Fibroblast of skin of right quadriceps (primary cell): ENCODE measurements around the gene OXCT1.
"Not testable (repeated sequence)": the region's sequence is repeated elsewhere in the genome, so short reads cannot be mapped to it uniquely, and the experiment has no call there.

ENCODE experiments used
- DNase-seq: peaks from one replicate; pipeline ENCODE4 v3.0.0-alpha.2; 2013

The OXCT1 gene

DNA sequence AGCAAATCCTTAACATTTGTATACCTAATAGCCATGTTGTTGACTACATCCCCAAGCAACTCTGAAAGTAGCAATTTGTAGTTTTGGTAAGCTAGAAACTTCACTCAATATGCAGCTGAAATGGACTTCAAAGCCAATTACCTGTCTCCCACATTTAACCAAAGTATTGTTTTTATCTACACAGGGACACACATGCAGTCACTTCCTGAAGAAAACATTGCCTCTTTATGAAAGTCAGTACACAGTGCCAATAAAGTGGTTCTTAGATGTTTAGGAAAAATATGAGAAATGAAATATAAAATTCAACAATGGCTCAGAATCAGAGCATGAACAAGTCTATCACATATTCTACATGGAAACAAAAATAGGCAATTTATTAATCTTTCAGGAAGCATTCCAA lies 49.2 kb downstream of the OXCT1 start:
- DNase-seq: no peak

DNA sequence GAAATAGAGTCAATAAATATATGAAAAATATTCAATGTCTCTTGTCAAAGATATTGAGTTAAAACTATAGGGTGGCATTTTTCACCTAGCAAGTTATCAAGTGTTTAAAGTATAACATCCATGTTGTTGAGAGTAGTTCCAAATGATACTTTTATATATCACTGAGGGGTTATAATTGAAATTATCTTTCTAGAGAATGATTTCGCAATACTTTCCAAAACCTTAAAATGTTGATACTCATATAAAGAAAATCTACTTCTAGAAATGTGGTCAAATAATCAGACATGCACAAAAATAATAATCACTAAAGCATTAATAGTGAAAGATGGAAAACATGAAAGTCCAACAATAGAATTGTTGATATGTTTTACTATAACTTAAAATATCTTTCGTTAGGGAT lies 50.1 kb downstream of the OXCT1 start:
- no peak for DNase-seq

DNA sequence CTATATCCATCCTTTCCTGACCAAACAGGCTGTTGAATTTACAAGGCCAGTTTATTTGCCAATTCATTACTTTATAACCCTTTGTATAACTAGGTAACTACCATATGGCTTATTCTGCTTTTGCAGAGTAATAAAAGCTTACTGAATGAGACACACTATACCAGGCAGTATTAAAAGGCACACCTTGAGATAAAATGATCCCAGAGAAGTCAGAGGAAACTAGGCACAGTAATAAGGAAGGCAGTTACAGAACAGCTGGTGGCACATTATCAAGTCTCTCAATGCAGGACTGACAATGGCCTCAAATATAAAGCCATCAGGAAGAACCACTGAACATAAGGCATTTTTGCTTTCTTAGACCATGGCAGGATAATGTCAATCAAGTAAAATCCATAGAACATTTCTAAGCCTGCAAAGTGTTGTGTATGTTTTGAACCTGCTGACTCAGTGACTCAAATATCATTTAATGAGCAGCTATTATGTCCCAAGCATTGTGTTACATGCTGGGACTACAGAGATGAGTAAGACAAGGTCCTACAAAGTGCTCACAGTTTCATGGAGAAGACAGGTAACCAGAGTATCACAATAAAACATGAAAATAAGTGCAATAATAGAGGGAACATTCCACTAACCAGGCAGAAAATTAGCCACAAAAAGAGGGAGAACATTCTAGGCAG lies 52.5 kb downstream of the OXCT1 start:
- no peak for DNase-seq

DNA sequence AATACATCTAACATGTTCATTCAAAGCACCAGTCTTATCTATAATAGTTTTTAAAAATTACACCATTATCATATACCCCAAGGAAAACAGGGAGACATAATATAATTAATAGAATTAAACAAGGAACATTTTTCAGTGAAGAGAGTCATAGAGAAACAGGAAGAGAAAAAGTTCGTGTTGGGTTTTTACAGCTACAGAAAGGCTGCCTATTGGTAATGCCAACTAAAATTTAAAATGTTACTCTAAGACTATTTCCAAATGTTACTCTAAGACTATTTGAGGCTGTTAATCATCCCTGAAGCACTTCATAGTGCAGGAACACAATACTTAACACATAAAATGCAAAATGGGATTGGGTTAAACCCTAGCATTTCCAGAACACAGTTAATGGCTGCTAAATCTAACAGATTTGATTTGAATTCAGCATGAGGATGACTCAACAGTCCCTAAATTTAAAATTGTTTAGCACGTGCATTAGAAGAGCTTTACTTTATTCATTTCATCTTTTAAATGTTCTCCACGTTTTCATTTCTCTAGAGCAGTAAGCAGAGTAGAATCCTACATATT lies 54.5 kb downstream of the OXCT1 start:
- DNase-seq: no peak

DNA sequence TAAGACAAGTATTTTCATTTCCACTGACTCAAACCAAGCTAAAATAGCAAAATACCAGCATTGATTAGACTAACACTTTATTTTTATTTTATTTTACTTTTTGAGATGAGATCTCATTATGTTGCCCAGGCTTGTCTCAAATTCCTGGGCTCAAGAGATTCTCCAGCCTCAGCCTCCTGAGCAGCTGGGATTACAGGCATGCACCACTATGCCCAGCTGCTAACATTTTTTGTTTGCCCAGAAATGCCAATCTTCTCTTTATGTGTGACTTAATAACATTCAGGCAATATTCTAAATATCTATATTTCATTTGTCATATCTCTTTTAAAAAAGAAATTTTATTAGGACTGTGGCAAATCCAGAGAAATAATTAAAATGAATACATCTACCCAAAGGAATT lies 55.0 kb downstream of the OXCT1 start:
- no peak for DNase-seq

DNA sequence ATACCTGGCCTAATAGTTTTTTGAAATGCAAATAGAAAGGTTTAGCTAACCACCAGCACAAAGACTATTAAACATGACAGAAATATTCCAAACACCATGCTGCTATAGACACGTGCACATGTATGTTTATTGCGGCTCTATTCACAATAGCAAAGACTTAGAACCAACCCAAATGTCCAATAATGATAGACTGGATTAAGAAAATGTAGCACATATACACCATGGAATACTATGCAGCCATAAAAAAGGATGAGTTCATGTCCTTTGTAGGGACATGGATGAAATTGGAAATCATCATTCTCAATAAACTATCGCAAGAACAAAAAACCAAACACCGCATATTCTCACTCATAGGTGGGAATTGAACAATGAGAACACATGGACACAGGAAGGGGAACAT lies 55.9 kb downstream of the OXCT1 start:
- DNase-seq: not testable (repeated sequence)

DNA sequence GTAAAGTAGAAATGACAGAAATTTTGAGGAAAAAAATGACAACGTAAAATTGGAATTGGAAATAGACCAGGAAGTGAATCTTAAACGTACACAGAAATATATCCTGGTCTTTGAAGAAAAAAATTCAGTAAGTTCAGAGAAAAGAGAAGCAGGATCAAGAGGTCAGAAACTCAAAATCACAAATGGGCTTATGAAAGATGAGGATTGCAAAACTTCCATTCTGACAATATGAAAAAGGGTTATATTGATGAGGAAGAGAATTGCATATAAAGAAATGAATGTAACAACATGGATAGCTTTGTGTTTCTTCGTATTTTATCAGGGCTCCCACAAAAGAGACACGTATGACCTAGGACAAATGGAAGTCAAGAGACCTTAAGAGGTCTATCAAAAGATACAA lies 58.1 kb downstream of the OXCT1 start:
- no peak for DNase-seq

DNA sequence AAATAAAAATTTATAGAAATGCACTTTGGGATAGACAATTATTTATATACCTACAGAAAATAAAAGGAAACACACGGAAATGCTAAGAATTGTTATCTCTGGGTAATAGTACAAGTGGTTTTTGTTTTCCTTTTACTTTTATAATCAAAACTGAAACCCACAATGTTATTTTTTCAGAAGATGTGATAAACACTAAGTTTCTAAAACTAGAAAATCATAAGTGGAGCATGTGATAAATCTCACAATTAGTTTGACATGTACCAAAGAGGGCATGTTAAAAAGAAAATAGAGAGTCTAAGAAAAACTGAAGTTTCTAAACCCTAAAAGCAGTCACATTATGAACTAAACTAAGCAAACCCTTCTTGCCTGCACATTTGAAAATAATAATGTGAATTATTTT lies 61.1 kb downstream of the OXCT1 start:
- DNase-seq: no peak

DNA sequence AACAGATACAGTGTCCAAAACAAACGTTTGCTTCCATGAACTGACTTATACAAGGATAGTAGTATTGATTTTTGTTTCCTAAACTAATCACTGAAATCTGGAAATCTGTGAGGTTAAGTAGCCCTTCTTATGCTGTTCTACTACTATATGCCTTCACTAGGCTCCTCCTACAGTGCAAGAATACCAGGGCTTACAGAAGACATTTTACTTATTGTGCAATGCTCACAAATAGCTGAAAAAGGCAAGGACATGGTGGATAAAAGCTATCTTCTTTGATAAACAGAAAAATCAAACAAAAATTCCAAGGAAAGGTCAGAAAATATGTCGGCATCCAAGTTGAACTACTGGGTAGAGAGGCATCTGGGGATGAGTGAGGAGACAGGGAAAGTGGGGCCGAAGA lies 61.9 kb downstream of the OXCT1 start:
- no peak for DNase-seq

DNA sequence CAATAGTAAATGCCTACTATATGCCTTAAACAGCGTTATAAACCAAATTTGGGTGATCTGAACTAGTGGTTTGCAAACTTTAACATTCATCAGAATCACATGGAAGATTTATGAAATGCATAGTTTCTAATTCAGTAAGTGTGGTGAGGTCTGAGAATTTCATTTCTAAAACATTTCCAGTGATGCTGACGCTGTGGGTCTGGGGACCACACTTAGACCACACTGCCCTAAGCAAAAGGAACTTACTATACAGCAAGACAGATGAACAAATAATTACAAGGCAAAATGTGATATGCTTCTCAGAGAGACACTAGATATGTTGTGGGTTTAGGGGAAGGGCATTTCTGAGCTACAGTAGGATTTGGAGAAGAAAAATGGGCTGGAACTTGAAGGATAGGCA lies 72.6 kb downstream of the OXCT1 start:
- no peak for DNase-seq

DNA sequence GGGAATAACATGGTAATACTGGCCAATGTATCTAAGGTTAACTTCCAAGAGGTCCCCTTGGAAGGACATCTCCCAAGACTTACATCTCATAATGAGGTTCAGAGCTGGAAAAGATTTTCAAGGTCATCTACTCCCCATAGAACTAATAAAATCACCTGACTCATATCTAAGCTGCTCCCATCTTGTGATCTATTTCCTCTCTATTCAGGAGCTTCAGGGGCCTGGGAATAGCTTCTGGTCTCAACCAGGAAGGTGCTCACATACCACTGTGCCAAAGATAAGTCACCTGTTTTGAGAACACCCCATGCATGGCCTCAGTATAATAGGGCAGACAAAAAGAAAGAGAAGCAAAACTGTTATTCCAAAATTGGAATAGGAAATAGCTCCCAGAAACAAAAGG lies 74.2 kb downstream of the OXCT1 start:
- DNase-seq: no peak

DNA sequence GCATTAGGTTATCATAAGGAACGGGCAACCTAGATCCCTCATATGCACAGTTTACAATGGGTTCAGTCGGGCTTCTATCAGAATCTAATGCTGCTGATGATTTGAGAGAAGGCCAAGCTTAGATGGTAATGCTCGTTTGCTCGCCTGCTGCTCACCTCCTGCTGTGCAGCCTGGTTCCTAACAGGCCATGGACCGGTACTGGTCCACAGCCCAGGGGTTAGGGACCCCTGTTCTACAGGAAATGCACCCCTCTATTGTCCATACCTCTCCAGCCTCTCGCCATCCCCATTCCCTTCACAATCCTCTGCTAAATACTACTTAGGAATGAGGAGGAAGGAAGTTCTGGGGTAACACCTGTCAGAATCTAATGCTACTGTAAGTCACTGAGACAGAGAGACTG lies 75.1 kb downstream of the OXCT1 start:
- no peak for DNase-seq

DNA sequence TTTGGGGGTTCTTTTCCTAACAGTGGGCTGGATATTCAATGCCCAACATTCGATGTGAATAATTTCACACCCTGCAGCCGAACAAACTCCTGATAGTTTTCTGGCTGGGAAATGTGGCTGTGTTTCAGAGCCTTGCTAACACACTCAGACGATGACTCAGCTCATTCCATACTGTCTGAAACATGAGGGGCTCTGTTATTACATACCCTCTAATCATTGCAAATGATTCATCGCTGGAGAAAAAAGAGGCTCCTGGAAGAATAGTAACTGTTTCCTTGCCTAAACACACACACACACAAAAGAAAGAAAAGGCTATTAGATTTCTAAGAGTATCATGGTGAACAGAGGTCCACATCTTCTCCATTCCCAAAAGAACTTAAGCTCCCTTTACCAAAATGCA lies 75.8 kb downstream of the OXCT1 start:
- DNase-seq: peak; percentile 97

DNA sequence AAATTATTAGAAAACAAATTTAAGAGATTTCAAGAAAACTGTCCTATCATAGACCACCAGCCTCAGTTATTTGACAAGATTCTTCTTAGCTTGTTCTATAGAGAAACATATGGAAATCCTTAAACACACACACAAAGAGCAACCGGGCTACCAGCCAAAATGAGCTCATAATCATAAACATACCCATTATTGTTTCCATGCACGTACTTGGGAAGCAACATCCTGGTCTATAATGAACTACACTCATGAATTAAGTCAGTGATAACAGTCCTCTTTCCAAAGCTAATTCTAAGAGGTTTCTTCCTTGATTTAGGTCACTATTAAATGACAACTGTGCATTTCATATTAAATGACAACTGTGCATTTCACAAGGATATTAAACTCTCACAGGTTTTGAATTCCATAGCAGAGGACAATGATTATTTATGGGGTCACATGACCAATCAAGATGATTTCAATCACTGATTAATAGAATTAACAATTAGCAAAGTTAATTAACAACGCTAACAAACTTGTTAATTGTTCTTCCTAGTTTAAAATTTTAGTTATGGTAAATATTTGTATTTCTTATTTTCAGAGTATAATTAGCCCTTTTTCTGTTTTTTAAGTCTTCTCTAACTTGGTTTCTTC lies 77.0 kb downstream of the OXCT1 start:
- peak; percentile 97 for DNase-seq

DNA sequence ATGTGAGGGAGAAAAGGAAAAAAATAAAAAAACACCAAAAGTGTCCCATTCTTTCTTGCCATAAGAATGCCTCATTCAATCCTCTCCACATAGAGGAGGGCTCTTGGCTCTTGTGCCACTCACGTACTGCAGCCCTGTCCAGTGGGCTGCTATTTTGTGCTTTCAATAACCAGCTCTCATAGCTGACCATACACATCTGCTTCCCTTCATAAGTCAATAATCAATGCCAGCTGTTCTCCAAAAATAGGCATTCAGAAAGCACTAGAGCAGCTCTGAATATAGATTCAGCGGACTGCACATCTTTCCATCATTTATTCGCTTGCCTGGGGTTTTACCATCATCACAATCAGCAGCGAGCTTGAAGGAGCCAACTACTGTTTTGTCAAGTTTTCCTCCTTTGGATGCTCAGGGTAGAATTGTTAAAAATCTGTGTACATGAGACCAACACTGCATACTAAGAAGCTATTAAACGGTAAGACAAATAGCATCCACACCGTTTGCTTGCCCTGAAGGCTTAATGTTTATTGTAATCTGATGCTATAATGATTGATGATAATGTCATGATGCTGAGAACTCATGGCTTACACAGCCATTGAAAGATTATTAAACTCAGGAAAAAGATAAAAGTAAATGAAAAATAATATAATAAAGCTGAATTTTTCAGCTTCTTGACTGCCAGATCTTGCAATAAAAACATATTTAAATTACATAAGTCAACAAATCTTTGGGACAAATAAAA lies 80.0 kb downstream of the OXCT1 start:
- DNase-seq: peak; percentile 69

DNA sequence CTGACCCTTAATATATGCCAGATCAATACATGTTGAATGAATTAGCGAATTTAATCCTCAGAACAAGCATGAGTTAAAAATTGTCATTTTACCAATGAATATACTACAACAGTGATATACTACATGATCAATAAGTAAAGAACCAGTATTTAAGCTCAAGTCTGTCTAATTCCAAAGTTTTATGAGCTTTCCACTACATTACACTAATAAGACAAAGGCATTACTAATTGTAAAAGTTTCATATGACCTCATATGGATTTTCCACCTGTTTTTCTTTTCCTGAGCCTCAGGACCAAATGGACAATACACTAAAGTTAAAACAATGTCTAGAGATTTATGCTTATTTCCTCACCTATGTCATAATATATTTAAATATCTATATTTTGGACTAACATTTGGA lies 80.8 kb downstream of the OXCT1 start:
- no peak for DNase-seq

DNA sequence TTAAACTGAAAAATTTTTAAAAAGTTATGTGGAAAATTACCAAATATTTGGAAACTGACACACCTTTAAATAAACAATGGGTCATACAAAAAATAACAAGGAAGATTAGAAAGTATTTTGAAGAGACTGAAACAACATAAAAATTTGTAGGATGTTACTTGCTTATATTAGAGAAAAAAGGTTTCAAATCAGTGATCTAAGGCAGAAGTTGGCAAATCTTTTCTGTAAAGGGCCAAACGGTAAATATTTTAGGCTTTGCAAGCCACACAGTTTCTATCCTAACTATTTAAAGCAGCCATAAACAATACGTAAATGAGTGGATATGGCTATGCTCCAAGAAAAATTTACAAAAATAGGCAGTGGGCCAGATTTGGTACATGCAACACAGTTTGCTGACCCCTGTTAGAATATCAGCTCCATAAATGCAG lies 81.3 kb downstream of the OXCT1 start:
- DNase-seq: peak; percentile 79

DNA sequence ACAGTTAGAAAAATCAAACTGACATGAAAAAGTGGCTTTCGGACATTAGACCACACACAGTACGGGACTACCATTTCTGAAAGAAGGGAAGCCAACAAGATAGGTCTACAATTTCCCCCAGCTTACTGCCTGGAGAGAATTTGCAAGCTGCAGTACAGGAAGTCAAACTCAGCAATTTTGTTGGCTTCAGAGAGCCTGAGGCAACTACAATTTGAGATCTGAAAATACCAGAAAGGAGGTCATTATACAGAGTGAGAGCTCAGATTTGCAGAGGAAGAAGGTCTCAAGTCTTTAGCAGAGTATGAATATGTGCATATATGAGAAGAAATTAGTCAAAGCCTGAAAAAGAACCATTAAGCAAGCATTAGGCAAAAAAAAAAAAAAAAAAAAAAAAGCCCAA lies 83.0 kb downstream of the OXCT1 start:
- no peak for DNase-seq

DNA sequence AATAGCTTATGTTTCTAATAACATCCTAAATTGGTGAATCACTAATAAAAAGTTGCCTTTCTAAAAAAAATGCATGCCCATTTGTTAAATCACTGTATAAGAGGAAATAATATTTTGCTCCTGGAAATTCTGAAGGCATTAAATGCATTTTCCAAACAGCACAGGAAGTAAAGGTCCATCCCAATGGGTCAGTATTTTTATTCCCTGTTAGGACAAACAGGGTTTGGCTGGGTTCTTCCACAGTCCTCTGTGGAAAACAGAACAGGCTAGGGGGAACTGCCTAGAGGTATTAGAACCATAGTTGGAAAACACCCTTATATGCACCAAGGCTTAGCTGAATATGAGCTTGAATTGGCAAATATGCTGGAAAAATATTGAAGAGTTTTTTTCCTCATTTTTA lies 85.2 kb downstream of the OXCT1 start:
- DNase-seq: no peak

DNA sequence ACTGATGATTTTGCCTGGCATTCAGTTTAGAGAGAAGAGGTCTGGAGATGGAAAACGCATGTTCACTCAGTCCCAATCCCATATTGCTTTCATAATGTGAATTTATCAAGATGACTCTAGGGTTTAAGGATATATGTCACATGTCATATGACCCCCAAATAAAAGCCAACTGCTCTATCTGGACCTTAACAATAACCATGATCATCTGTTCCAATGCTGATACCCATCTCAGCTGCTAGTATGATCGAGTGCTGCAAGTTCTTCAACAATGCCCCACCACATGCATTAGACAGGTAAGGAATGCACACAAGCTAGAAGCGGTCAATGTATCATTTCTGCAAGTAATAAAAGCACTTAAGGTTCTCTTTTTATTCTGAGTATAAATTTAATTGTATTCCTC lies 91.8 kb downstream of the OXCT1 start:
- DNase-seq: no peak

DNA sequence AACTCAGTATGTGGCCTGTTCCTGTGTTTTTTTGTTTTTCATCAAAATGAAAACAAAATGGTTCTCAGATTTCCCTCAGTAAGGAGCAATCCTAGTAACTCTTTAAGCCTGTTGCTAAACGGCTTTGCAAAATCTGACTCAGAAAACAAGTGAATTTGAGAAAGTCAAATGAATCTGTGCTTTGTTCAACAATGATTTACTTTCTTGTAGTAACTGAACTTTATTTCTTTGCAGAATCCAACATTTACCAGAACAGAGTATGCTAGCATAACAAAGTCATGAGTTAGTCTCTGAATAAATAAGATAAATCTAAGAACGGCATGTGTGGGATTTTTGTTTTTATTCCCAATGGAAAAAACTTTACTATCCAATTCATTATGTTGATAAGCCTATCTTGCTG lies 93.8 kb downstream of the OXCT1 start:
- no peak for DNase-seq

DNA sequence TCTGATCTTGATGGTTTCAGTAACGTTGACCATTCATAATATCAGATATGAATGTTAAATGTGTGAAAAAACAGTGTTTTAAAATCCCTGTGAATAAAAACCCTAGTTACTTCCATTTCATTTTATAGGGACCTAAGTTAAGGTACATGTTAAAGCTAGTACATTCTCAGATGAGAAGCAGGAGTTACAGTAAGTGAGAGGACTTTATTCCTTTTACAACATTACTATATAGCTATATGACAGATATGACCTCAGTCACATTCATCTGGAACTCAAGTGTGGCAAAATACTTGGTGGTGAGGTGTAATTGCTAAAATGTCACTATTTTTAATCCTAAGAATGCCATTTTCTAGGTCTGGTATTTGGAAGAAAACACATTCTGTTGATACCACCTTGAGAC lies 96.4 kb downstream of the OXCT1 start:
- DNase-seq: no peak

DNA sequence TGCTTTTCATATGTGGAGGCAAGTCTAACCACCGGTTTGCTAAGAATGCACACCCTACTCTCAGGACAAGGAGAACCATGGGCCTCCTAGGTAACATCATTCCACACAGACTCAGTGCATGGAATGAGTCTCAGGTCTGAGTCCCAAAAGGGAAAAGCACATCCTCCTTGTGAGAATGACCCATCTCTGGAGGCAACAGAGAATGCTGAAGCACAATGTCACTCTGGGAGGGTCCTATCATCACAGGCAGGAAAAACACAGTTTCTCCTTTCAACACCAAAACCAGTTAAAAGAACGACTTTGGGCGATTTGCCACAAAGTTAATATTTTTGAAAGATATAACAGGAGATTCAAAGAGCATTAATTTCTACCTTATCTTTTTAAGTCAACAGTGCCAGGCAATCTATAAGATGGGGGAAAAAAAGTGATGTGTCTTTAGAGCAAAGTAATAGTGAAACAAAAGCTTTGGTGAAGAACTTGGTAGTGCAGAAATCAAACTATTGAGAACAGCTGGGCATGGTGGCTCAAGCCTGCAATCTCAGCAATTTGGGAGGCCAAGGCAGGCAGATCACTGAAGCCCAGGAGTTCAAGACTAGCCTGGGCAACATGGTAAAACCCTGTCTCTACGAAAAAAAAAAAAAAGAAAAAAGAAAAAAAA lies 97.3 kb downstream of the OXCT1 start:
- no peak for DNase-seq

DNA sequence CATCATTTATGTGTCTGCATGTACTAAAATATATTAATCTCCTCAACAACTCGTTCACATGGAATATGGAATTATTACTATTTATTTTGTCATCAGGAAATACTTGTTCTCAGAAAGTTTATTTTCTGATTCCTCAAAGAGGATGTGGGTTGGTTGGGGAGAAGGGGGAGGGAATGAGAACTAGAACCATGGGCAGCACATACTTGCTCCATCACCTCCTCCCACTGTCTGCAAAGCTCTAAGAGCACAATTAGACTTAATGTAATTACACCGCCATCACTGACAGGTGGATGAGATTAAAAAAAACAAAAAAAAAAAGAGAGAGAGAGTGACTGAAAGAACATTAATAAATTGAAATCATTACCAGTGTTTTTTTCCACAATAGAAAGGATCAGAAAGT lies 98.2 kb downstream of the OXCT1 start:
- DNase-seq: no peak
